ENCODE data around the gene HOXA9. TPM values are rescaled to one million over a fixed set of nuclear protein-coding genes. Genes with fewer than 3 reads are reported as not detected.

HOXA9 gene
- total and polyA plus RNA-seq, 10 of the 15 experiments (the other 5 are each of a cell fraction or from before 2014, with no cell fraction given), result not detected

GRCh38 chr7:27176962-27177794 lies 11.8 kb upstream of the HOXA9 start:
- H3K36me3 ChIP-seq (ENCODE audit: control insufficient read depth in 2 of 2, insufficient read depth in 2 of 2, low read length in 1 of 2), result no peaks in the 10 kb centered on the region
- no peak overlapping the region for H3K4me3 ChIP-seq
- no peaks in the 10 kb centered on the region; the same call in 2 of the 3 replicates for H3K9me3 ChIP-seq (replicated peaks; ENCODE audit: control insufficient read depth, insufficient read depth, low read length)
- RAD21 ChIA-PET (ENCODE audit: unreplicated experiment), result no interaction called here
- H4K20me1 ChIP-seq (ENCODE audit: control insufficient read depth, insufficient read depth), result no peaks in the 10 kb centered on the region
- ATAC-seq (no peak), FAIRE-seq (no peak), DNase-seq (ENCODE audit: low read depth, low spot score) (no peak)
- BruUV-seq (replicated peaks), result no TSS peak
- SMC1A ChIA-PET (ENCODE audit: uncharacterized antibody, unreplicated experiment), result no interaction called here
- peaks cover 15 to 21% of the 10 kb centered on the region in 2 experiments for H3K27me3 ChIP-seq (replicated peaks in 1 of 2; ENCODE audit: control insufficient read depth in 2 of 2, insufficient read depth in 2 of 2, low read length in 1 of 2)
- WGBS (ENCODE audit: insufficient coverage, insufficient replicate concordance, low lambda C conversion rate, missing lambda C conversion rate), result 48% methylated on average over 22 of the region's 22 CpGs
- no peaks in the 10 kb centered on the region for H3K79me2 ChIP-seq (ENCODE audit: control insufficient read depth, insufficient read depth, low read length)
- no peaks in the 10 kb centered on the region for H3K4me1 ChIP-seq (ENCODE audit: control insufficient read depth, insufficient read depth, low read length)
- H3K9ac ChIP-seq (ENCODE audit: control insufficient read depth, insufficient read depth, low read length), result no peak overlapping the region
- intact Hi-C loops (cut with micrococcal nuclease; ENCODE audit: unreplicated experiment), result no loop called here
- H3K27ac ChIP-seq (ENCODE audit: control insufficient read depth, insufficient read depth), result no peak overlapping the region
- no peak overlapping the region for H3K4me2 ChIP-seq (ENCODE audit: control insufficient read depth, insufficient read depth)
- POLR2A ChIA-PET, result no interaction called here
- CTCF ChIA-PET, result interaction anchor here (0.6 to 1.1 kb wide), 2 partner anchors 363 to 599 kb away, joined by 3 to 6 read pairs; no protein-coding TSS in a partner anchor
- in situ Hi-C loops (cut with MboI), result no loop called here
- H2AFZ ChIP-seq (ENCODE audit: control insufficient read depth, low read depth, low read length), result no peak overlapping the region
- TF ChIP-seq YBX1 (IDR thresholded peaks at IDR 0.05) (no peak), SIX5 (IDR thresholded peaks at IDR 0.05; ENCODE audit: low read depth, low read length, severe bottlenecking) (no peak), ZSCAN29 (IDR thresholded peaks at IDR 0.05) (no peak), SMAD5 (IDR thresholded peaks at IDR 0.05; ENCODE audit: low read depth) (no peak), SIN3A (IDR thresholded peaks at IDR 0.05; ENCODE audit: low read depth, low read length) (no peak), CEBPZ (IDR thresholded peaks at IDR 0.05; ENCODE audit: low read depth, low read length) (no peak), HDAC6 (IDR thresholded peaks at IDR 0.05; ENCODE audit: unreplicated experiment) (no peak), BCLAF1 (IDR thresholded peaks at IDR 0.05) (no peak), CBFB (IDR thresholded peaks at IDR 0.05; ENCODE audit: low read depth) (no peak), FOXM1 (IDR thresholded peaks at IDR 0.05; ENCODE audit: low read depth, low read length) (no peak), POU2F2 (IDR thresholded peaks at IDR 0.05; ENCODE audit: borderline replicate concordance, low read depth, low read length) (no peak), SPI1 (IDR thresholded peaks at IDR 0.05; ENCODE audit: borderline replicate concordance, insufficient read depth, low read depth, low read length) (no peak), IRF3 (IDR thresholded peaks at IDR 0.05) (no peak), RBBP5 (conservative IDR thresholded peaks at IDR 0.05) (no peak), E2F4 (IDR thresholded peaks at IDR 0.05; ENCODE audit: low read depth, low read length) (no peak), POLR2AphosphoS5 (IDR thresholded peaks at IDR 0.05; ENCODE audit: low read length) (no peak)

All from GM12878 (cell line).